Prostate gland (tissue), 2 donors: ENCODE data around the gene FGFR1OP2.

Experiments used
- POLR2AphosphoS5 ChIP-seq: sonication (generic); formaldehyde crosslinking; IDR thresholded peaks from one replicate; pipeline ENCODE4 v1.6.1; 2017; ENCODE audit warnings: antibody characterized with exemption
- TF ChIP-seq, protein P1 (sequence below), 4 experiments: fragments of 200-600 bp in 2 of 4; fragments of 450-650 bp in 2 of 4; sonication (generic) in 2 of 4; IDR thresholded peaks; 1 replicate in 3 of 4; 2 replicates in 1 of 4; pipeline ENCODE4 v1.5.1; 2016 to 2019; ENCODE audit warnings: antibody characterized with exemption in 4 of 4, mild to moderate bottlenecking in 2 of 4, moderate library complexity in 2 of 4

DNA sequence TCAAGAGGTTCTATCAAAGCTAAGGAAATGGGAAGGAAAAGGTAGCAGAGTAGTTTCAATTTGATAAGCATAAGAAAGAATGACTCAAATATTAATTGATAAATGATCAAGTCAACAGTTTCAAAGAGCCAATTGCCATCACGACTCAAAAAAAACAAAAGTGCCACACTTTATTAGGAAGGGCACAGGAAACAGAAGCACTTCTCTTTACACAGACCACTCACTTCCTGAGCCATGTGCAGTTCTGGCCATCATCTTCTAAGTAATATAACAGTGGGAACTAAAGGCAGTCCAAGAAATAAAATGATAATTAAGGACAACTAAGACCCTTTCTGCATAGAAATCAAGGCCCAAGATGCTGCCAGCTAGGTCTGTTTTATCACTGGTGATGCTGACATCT lies 62.7 kb downstream of the FGFR1OP2 start:
- TF ChIP-seq, protein P1, sequence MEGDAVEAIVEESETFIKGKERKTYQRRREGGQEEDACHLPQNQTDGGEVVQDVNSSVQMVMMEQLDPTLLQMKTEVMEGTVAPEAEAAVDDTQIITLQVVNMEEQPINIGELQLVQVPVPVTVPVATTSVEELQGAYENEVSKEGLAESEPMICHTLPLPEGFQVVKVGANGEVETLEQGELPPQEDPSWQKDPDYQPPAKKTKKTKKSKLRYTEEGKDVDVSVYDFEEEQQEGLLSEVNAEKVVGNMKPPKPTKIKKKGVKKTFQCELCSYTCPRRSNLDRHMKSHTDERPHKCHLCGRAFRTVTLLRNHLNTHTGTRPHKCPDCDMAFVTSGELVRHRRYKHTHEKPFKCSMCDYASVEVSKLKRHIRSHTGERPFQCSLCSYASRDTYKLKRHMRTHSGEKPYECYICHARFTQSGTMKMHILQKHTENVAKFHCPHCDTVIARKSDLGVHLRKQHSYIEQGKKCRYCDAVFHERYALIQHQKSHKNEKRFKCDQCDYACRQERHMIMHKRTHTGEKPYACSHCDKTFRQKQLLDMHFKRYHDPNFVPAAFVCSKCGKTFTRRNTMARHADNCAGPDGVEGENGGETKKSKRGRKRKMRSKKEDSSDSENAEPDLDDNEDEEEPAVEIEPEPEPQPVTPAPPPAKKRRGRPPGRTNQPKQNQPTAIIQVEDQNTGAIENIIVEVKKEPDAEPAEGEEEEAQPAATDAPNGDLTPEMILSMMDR (IDR thresholded peaks at IDR 0.05), result no peak
- no peak for TF ChIP-seq POLR2AphosphoS5
